HG02870 (cell line): ENCODE results near the gene SUCLA2.
"Not testable (repeated sequence)": the region's sequence is repeated elsewhere in the genome, so short reads cannot be mapped to it uniquely, and the experiment has no call there.

Source experiments
- ATAC-seq: cut with Tn5 transposase; IDR thresholded peaks from one replicate; pipeline ENCODE4 v1.9.1; 2021; ENCODE audit warnings: mild to moderate bottlenecking, moderate library complexity; ENCODE audit not compliant: unreplicated experiment

SUCLA2 gene

GRCh38 chr13:48001114-48001881, at the start of gene SUCLA2:
TSS of gene SUCLA2 (minus strand) at chr13:48001273. CDS start at chr13:48001269, 4 bp downstream.
- peak; percentile 98 for ATAC-seq

GRCh38 chr13:48050550-48050949, 49.5 kb upstream of the SUCLA2 start:
- no peak for ATAC-seq

DNA sequence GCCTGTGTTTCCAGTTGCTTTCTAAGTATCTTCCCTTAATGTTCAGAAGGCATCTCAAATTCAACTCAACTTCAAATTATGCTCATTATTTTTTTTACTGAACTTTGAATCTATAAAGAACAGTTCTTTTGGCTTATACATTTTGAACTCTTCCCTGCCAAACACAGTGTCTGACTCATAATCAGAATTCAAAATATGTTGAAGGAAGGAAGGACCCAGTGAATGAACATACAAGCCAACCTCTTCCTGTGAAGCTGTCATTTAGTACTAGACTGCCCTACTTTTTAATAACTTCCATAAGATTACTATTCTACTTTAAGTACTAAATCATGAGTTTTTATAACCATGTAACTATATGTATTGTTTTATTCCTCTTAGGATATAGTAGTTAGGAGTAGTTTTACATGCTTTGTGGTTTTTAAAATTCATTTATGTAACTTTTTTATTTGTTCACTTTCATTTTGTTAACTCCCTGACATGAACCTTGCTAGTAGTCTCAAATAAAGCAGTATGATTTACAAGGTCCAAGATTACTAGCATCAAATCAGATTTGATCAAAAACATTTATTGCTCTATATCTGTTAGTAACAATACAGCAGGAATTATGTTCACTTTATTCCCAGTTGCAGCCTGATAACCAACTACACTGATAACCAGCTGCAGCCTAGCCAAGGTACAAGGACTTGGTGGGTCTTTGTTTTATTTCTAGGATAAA, 42.9 kb upstream of the SUCLA2 start:
- peak; percentile 33 for ATAC-seq

DNA sequence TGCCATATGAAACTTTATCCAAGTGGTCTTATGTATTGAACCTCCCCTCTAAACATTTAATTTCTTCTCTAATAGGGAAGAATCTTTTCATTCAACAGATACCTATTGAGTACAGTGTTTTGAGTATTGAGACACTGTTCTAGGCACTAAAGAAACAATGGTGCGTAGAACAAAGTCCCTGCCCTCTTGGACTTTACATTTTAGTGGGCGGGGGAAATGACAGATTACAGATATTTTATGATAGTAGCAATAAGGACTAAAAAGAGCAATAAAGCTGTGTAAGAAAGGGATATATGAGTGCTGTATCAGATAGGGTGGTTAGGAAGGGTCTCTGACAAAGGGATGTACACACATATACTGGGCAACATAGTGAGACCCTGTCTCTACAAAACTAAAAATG, 41.8 kb upstream of the SUCLA2 start:
- ATAC-seq = no peak

- no peak for ATAC-seq
These were observed 39.8 kb upstream of the SUCLA2 start for GRCh38 chr13:48040896-48041295.

- ATAC-seq = no peak
These were observed 39.0 kb upstream of the SUCLA2 start for GRCh38 chr13:48040049-48040448.

DNA sequence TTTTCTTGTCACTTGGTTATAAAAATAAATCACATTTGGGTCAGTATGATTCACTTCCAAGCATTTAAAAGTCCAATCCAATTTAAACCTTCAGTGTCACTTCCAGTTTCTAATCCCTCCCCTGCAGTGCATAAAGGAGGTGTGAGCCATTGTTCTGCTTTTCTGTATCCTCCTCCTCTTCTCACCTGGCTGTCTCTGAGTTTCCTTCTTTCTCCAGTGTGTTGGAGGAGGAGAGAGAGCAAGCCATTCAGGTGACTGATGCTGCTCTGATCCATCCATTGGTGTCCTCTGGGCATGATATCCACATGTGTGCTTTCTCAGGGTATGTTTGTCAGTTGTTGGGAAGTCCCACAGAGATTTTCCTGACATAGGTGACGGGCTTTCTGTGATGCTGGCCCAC, 37.7 kb upstream of the SUCLA2 start:
- no peak for ATAC-seq

GRCh38 chr13:48037346-48038173, 36.5 kb upstream of the SUCLA2 start, which contains the start of gene NUDT15:
TSS of gene NUDT15 (plus strand) at chr13:48037726. CDS start at chr13:48037747, 21 bp downstream.
- ATAC-seq = peak; percentile 89

GRCh38 chr13:48029859-48030258, 28.8 kb upstream of the SUCLA2 start:
- ATAC-seq = no peak

- ATAC-seq = no peak
These were observed 27.0 kb upstream of the SUCLA2 start for GRCh38 chr13:48028066-48028465.

- ATAC-seq = no peak
These were observed 18.7 kb upstream of the SUCLA2 start for GRCh38 chr13:48019796-48020195.

- no peak for ATAC-seq
These were observed 17.6 kb upstream of the SUCLA2 start for GRCh38 chr13:48018637-48019036.

GRCh38 chr13:48014359-48014758, 13.3 kb upstream of the SUCLA2 start:
- no peak for ATAC-seq

- ATAC-seq = no peak
These were observed 11.6 kb upstream of the SUCLA2 start for GRCh38 chr13:48012668-48013067.

DNA sequence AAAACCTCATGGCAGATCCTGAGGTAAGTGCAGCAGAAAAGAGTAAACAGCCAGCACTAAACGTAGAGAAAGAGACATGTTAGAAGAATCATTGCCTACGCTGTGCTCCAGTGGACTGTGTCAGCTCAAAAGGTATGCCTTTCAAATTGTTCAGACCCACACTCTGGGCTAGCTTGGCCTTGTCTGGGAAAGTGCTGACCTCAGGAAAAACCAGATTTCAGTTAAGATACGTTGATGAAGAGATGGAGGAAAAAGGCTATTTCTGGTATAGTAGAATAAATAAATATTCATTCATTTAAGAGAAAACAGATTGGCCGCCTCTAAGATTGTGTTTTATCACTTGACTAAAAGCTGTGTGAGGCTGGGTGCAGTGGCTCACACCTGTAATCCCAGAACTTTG, 9.6 kb upstream of the SUCLA2 start:
- no peak for ATAC-seq

GRCh38 chr13:48009284-48009683, 8.2 kb upstream of the SUCLA2 start:
- ATAC-seq = no peak

- ATAC-seq = no peak
These were observed 5.3 kb upstream of the SUCLA2 start for GRCh38 chr13:48006396-48006795.

DNA sequence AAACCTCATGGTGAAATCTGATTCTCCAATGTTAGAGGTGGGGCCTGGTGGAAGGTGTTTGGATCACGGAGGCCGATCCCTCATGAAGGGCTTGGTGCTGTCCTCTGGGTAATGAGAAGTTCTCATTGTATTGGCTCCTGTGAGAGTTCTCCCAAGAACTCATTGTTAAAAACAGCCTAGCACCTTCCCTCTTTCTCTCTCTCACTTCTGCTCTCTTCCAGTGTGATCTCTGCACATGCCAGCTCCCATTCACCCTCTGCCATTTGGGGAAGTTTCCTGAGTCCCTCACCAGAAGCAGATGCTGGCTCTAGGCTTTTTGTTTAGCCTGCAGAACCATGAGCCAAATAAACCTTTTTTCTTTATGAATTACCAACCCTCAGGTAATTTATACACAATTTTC, 3.1 kb upstream of the SUCLA2 start:
- no peak for ATAC-seq

GRCh38 chr13:48001999-48002398, 926 bp upstream of the SUCLA2 start:
- not testable (repeated sequence) for ATAC-seq

DNA sequence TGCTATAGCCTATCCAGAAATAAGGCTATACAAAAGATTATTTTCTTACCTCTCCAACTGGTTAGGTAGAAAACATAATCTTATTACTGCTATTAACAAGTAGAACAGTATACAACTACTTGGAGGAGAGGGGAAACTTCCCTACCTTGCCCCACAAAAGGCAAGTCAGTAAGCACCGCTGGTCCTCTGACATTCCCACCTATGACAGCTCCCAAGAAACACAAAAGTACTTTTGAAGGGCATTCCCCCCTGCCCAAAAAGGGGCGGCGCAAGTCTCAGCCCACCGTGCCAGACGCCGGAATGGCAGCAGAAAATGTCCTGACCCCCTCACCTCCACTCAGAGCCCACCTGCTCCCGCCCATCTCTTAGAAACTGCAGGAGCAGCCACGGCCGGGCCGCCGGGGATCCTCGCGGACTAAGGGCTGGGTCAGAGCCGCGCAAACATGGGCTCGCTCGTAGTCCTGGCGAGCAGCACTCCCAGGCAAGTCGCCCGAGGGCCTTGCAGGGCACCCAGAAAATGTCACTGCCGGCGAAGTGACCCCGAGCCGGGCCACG, 437 bp downstream of the SUCLA2 start:
- peak; percentile 36 for ATAC-seq

DNA sequence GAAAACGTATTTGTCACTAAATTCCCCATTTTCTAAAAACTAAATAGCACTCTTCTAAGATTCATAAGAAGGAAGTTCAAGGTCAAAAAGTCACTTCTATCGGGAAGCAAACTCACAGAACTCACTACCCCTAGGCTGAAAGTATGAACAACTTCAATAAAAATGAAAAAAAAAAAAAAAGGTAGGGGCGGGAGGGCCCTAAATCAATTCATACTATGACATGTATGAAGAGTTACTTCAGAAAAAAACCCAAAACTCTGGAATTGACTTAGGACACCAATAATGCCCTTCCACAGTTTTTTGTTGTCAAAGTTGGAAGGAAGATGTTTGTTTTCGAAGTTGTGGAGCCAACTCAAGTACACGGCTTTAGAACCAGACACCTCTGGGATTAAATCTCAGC, 1.1 kb downstream of the SUCLA2 start:
- no peak for ATAC-seq
